HG03442 (cell line): ENCODE data around the gene CYP27B1.
"Not testable (repeated sequence)": the region's sequence is repeated elsewhere in the genome, so short reads cannot be mapped to it uniquely, and the experiment has no call there.

Source experiments
- ATAC-seq: cut with Tn5 transposase; IDR thresholded peaks from one replicate; pipeline ENCODE4 v1.9.1; 2021; ENCODE audit warnings: mild to moderate bottlenecking, moderate library complexity; ENCODE audit not compliant: unreplicated experiment

The CYP27B1 gene

DNA sequence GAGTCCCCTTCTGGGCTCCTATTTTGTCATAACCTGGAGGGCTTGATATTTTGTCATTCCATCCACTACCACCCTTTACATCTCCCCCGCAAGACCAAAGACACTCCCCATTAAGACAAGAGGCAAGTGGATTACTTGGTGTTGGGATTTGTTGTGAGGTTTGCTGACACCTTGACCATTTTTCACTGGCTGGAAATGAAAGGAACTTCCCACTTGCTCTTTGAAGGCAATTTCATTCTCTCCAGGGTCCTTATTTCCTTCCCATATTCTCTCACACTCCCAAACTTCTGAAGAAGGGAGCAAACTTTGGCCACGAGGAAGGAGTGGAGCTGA lies 43.3 kb downstream of the CYP27B1 start:
- no peak for ATAC-seq

DNA sequence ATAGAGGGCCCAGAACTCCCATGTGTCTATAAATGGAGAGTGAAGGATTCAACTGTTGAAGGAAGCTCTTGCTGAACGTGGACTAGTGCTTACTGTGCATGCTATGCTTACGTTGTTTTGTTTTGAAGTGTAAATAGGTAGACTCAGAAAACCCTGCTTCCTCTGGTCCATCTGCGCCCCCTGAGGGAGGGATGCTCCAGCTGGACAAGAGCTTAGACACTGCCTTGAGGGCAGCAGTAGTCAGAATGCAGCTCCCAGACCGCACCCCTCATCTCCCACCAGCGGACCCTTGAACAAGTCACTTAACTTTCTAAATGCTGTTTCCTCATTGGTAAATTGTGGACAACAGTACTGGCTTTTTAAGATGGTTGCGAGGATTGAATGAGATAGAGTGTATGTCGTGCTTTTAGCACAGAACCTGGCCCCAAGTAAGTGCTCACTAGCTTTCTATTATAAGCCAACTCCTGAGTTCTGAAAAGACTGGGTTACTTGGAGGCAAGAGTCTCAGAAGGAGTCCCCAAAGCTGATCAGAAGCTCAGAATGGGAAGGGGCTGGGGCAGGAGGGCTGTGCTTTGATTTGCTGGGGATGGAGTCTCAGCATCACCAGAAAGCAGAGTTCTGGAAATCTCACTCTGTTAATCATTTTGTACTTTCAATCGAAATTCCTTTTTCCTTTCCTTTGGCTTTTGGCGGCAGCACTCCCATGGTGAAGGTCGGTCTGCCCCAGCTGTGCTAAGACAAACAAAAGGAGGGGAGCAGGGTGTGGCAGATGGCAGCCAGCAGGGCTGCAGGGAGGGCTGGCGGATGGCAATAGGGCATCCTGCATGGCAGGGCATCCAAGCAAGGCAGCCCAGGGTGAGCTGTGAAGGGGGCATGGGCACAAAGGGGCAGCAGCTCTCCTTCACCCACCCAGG lies 43.9 kb downstream of the CYP27B1 start:
- no peak for ATAC-seq

- not testable (repeated sequence) for ATAC-seq
Observed at GRCh38 chr12:57721846-57722608, 44.9 kb downstream of the CYP27B1 start.

GRCh38 chr12:57720606-57721595 lies 46.0 kb downstream of the CYP27B1 start:
- ATAC-seq: no peak

DNA sequence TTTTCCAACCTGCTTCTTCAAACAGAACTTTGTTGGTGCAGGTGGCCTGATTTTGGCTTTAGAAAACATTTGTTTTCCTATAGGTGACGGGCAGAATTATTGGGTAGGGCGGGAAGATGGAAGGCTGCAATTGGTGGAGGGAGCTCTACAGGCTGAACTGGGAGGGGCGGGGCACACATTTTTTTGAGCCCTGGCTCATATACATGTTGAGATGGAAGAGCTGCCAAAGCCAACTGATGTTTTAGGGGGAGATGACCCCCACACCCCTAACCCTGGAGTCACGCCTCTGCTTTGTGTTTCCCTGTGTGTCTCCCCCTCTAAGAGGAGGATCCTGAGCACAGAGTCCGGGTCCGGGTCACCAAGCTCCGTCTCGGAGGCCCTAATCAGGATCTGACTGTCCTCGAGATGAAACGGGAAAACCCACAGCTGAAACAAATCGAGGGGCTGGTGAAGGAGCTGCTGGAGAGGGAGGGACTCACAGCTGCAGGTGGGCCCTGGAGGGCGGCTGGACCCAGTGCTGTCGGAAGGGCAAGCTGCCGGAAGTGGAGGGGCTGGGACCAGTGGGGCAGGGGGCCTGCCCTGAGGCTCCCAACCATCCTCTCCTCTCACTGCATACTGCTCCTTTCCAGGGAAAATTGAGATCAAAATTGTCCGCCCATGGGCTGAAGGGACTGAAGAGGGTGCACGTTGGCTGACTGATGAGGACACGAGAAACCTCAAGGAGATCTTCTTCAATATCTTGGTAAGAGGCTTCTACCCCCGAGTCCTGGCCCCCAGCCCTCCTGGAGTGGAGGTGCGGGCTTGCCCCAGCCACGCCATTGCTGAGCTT lies 46.9 kb downstream of the CYP27B1 start:
- ATAC-seq: no peak

- no peak for ATAC-seq
Observed at GRCh38 chr12:57718641-57719528, 48.0 kb downstream of the CYP27B1 start.

DNA sequence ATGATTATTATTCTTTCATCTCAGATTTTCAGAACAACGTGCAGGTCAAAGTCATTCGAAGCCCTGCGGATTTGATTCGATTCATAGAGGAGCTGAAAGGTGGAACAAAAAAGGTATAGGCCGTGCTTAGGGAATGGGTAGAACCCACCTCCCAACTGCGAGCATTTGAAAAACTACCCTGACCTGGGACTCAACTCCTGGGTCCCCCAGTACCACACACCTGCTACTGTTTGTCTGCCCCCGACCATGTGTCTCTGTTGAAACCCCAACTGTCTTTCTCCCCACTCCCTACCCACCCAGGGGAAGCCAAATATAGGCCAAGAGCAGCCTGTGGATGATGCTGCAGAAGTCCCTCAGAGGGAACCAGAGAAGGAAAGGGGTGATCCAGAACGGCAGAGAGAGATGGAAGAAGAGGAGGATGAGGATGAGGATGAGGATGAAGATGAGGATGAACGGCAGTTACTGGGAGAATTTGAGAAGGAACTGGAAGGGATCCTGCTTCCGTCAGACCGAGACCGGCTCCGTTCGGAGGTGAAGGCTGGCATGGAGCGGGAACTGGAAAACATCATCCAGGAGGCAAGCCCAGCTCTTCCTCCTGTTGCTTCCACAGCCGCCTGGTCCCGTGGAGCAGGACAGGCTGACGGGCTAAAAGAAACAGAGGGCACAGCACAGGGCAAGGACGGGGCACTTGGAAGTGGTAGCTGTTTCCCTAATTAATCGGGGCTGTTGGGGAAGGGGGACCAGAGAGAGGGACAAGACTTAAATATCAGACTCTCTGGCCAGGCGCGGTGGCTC lies 48.8 kb downstream of the CYP27B1 start:
- ATAC-seq: no peak

DNA sequence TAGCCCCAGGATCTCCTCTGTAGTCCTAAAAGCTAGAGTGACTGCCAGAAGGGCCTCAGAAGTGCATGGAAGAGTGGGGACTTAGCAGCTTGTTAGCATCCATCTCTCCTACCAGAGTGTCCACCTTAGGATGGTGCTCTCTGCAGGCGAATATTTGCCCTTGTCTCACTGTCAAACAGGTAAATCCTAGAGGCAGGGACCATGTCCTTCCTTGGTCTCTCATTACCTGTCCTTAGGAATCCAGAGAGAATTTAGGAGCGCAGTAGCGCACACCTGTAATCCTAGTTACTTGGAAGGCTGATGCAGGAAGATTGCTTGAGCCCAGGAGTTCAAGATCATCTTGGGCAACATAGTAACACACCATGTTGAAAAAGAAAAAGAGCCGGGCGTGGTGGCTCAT lies 49.7 kb downstream of the CYP27B1 start:
- ATAC-seq: no peak

- ATAC-seq: no peak
Observed at GRCh38 chr12:57716305-57716704, 50.6 kb downstream of the CYP27B1 start.

DNA sequence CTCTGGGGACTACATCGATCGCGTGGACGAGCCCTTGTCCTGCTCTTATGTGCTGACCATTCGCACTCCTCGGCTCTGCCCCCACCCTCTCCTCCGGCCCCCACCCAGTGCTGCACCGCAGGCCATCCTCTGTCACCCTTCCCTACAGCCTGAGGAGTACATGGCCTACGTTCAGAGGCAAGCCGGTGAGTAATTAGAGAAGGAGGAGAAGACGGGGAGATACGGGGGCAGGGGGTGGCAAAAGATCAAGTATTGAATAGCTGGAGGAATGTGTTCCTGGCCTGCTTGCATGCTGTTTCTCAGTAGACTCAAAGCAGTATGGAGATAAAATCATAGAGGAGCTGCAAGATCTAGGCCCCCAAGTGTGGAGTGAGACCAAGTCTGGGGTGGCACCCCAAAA lies 51.1 kb downstream of the CYP27B1 start:
- ATAC-seq: no peak

- ATAC-seq: not testable (repeated sequence)
Observed at GRCh38 chr12:57715036-57715748, 51.7 kb downstream of the CYP27B1 start.

DNA sequence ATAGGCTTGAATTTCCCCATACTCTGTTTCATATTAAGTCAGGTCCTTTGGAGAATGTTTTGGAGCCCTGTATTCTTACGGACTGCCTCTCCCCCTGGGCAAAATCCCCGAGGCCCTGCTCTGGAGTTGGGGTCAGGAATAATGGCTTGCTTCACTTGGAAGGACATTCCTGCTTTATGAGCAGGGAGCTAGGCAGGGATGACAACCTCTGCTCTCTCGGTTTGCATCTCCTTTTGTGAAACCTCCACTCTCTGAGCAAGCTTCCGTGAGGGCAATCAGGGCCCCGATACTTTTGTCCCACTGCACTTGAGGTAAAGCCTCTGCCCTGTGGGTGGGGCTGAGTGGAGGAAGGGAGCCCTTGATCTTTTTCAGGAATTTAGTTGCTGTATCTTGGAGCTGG lies 53.7 kb downstream of the CYP27B1 start:
- ATAC-seq: no peak

- ATAC-seq: no peak
Observed at GRCh38 chr12:57712701-57713100, 54.2 kb downstream of the CYP27B1 start.
